ENCODE data around the gene PRKAA1.

PRKAA1 gene

DNA sequence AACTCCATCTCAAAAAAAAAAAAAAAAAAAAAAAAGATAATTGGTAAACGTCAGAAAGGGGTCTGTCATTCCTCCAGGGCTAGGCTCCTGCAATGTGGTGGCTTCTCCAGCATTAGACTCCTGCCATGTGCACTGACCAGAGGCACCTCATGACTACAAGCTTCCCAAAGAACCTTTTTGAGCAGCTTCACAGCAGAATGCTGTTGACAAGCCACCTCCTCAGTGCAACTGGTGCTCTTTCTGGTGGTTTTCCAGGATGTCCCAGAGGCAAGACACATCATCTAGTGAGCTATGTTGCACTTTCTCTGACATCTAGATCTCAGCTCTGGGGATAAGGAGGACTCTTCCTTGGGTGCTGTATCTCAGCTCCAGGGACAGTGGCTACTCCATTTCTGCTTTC, 25.3 kb upstream of the PRKAA1 start:
- no peaks in the 10 kb centered on the region for H3K4me1 ChIP-seq (ENCODE audit: insufficient read depth, low read length, severe bottlenecking)
- TF ChIP-seq EZH2 (IDR thresholded peaks at IDR 0.05; ENCODE audit: borderline replicate concordance, low read length), result no peak
- TF ChIP-seq, protein P1, sequence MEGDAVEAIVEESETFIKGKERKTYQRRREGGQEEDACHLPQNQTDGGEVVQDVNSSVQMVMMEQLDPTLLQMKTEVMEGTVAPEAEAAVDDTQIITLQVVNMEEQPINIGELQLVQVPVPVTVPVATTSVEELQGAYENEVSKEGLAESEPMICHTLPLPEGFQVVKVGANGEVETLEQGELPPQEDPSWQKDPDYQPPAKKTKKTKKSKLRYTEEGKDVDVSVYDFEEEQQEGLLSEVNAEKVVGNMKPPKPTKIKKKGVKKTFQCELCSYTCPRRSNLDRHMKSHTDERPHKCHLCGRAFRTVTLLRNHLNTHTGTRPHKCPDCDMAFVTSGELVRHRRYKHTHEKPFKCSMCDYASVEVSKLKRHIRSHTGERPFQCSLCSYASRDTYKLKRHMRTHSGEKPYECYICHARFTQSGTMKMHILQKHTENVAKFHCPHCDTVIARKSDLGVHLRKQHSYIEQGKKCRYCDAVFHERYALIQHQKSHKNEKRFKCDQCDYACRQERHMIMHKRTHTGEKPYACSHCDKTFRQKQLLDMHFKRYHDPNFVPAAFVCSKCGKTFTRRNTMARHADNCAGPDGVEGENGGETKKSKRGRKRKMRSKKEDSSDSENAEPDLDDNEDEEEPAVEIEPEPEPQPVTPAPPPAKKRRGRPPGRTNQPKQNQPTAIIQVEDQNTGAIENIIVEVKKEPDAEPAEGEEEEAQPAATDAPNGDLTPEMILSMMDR (IDR thresholded peaks at IDR 0.05; ENCODE audit: low read length), result no peak

DNA sequence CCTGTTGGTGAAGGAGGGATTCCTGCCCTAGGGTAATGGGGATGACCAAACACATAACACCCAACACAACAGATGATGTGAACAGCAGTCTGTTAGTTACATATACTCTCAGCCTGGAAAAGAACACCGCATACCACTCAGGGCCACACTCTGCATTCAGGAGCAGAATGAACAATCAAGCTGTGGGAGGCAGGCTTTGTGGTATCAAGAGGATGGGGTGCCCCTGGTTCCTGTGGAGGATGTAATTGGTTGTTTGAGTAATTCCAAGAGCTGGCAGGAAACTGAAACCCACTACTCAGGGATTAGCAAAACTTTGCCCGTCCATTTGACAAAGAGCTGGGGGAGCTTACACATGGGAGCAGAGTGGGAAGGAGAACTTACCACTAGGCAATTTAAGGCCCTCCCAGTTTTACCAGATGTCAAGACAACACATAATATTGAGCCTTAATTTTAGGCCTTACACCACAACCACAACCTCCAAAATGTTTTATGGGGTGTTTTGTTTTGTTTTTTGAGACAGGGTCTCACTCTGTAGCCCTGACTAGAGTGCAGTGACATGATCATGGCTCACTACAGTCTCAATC, 15.6 kb upstream of the PRKAA1 start:
- no peaks in the 10 kb centered on the region for H4K20me1 ChIP-seq (ENCODE audit: insufficient read depth, low read length)
- no peaks in the 10 kb centered on the region for H3K4me1 ChIP-seq (ENCODE audit: insufficient read depth, low read length, severe bottlenecking)
- no peak overlapping the region for H3K27ac ChIP-seq (ENCODE audit: low read depth, low read length, poor library complexity, severe bottlenecking)
- no peaks in the 10 kb centered on the region for H3K9me3 ChIP-seq (ENCODE audit: low read length)
- no peak for TF ChIP-seq EZH2 (IDR thresholded peaks at IDR 0.05; ENCODE audit: borderline replicate concordance, low read length)
- TF ChIP-seq, protein P1 (IDR thresholded peaks at IDR 0.05; ENCODE audit: low read length), result no peak
- H3K9ac ChIP-seq (ENCODE audit: low read length), result no peak overlapping the region
- H3K79me2 ChIP-seq (ENCODE audit: insufficient read depth, low read length), result no peaks in the 10 kb centered on the region
- no peaks in the 10 kb centered on the region for H3K9me2 ChIP-seq (ENCODE audit: low read depth, low read length)
- H3K27me3 ChIP-seq (ENCODE audit: insufficient read depth, low read length), result no peaks in the 10 kb centered on the region
- no peak overlapping the region for H2AFZ ChIP-seq (ENCODE audit: low read length)
- H3F3A ChIP-seq (ENCODE audit: insufficient read depth, low read length), result no peaks in the 10 kb centered on the region
- H3K4me3 ChIP-seq (ENCODE audit: low read depth, low read length, poor library complexity, severe bottlenecking), result no peak overlapping the region
- no peak overlapping the region for H3K4me2 ChIP-seq (ENCODE audit: low read length)
- no peaks in the 10 kb centered on the region for H3K36me3 ChIP-seq (ENCODE audit: insufficient read depth, low read length)

More for the DNA sequence above, 25.3 kb upstream of the PRKAA1 start:
- no peak overlapping the region for H3K9ac ChIP-seq (ENCODE audit: low read length)
- H3K9me2 ChIP-seq (ENCODE audit: low read depth, low read length), result no peaks in the 10 kb centered on the region
- H2AFZ ChIP-seq (ENCODE audit: low read length), result no peak overlapping the region
- H3K36me3 ChIP-seq (ENCODE audit: insufficient read depth, low read length), result peaks cover 28% of the 10 kb centered on the region
- H3F3A ChIP-seq (ENCODE audit: insufficient read depth, low read length), result peaks cover 10% of the 10 kb centered on the region; the same call in 1 of the 2 replicates
- H4K20me1 ChIP-seq (ENCODE audit: insufficient read depth, low read length), result no peaks in the 10 kb centered on the region
- no peak overlapping the region for H3K27ac ChIP-seq (ENCODE audit: low read depth, low read length, poor library complexity, severe bottlenecking)
- H3K4me3 ChIP-seq (ENCODE audit: low read depth, low read length, poor library complexity, severe bottlenecking), result no peak overlapping the region
- no peak overlapping the region for H3K4me2 ChIP-seq (ENCODE audit: low read length)
- H3K79me2 ChIP-seq (ENCODE audit: insufficient read depth, low read length), result no peaks in the 10 kb centered on the region
- H3K27me3 ChIP-seq (ENCODE audit: insufficient read depth, low read length), result no peaks in the 10 kb centered on the region
- no peaks in the 10 kb centered on the region for H3K9me3 ChIP-seq (ENCODE audit: low read length)

DNA sequence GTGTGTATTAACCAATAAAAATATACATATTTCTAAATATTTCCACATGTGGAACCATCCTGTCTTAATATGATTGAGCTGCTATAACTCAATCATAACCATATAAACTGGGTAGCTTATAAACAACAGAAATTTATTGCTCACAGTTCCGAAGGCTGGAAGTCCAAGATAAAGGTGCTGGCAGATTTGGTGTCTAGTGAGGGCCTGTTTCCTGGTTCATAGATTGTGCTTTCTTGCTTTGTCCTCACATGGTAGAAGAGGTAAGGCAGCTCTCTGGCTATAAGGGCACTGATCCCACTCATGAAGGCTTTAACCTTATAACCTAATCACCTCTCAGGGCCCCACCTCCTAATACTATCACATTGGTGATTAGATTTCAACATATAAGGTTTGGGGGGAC, 14.0 kb upstream of the PRKAA1 start:
- no peak overlapping the region for H3K27ac ChIP-seq (ENCODE audit: low read depth, low read length, poor library complexity, severe bottlenecking)
- no peaks in the 10 kb centered on the region for H3F3A ChIP-seq (ENCODE audit: insufficient read depth, low read length)
- no peaks in the 10 kb centered on the region for H3K9me2 ChIP-seq (ENCODE audit: low read depth, low read length)
- H3K9me3 ChIP-seq (ENCODE audit: low read length), result no peaks in the 10 kb centered on the region
- no peak overlapping the region for H3K9ac ChIP-seq (ENCODE audit: low read length)
- TF ChIP-seq EZH2 (IDR thresholded peaks at IDR 0.05; ENCODE audit: borderline replicate concordance, low read length), result no peak
- TF ChIP-seq, protein P1 (IDR thresholded peaks at IDR 0.05; ENCODE audit: low read length), result no peak
- H3K4me2 ChIP-seq (ENCODE audit: low read length), result no peak overlapping the region
- H3K79me2 ChIP-seq (ENCODE audit: insufficient read depth, low read length), result no peaks in the 10 kb centered on the region
- H3K27me3 ChIP-seq (ENCODE audit: insufficient read depth, low read length), result no peaks in the 10 kb centered on the region
- no peaks in the 10 kb centered on the region for H3K4me1 ChIP-seq (ENCODE audit: insufficient read depth, low read length, severe bottlenecking)
- H4K20me1 ChIP-seq (ENCODE audit: insufficient read depth, low read length), result no peaks in the 10 kb centered on the region
- no peak overlapping the region for H3K4me3 ChIP-seq (ENCODE audit: low read depth, low read length, poor library complexity, severe bottlenecking)
- no peaks in the 10 kb centered on the region for H3K36me3 ChIP-seq (ENCODE audit: insufficient read depth, low read length)
- no peak overlapping the region for H2AFZ ChIP-seq (ENCODE audit: low read length)

Data from OCI-LY1 (cell line).